GM11168 (cell line): ENCODE results near the gene PID1.

ENCODE experiments used
- in situ Hi-C: fragments of 300-500 bp; cut with MboI; formaldehyde crosslinking; loops from one replicate; pipeline ENCODE4 v1.12.0; 2022; ENCODE audit warnings: low sequenced_read_pairs; ENCODE audit not compliant: unreplicated experiment

The PID1 gene

GRCh38 chr2:229265727-229266126, 5.4 kb downstream of the PID1 start:
- in situ Hi-C loops: no loop called here

- in situ Hi-C loops: no loop called here
Observed at GRCh38 chr2:229261599-229261998, 9.5 kb downstream of the PID1 start.

GRCh38 chr2:229261076-229261475, 10.0 kb downstream of the PID1 start:
- in situ Hi-C loops: no loop called here

- in situ Hi-C loops: no loop called here
Observed at GRCh38 chr2:229257985-229258384, 13.1 kb downstream of the PID1 start.

- in situ Hi-C loops: no loop called here
Observed at GRCh38 chr2:229256376-229256775, 14.7 kb downstream of the PID1 start.

GRCh38 chr2:229254206-229254605, 16.9 kb downstream of the PID1 start:
- in situ Hi-C loops: no loop called here

GRCh38 chr2:229252996-229253395, 18.1 kb downstream of the PID1 start:
- in situ Hi-C loops: no loop called here

- in situ Hi-C loops: no loop called here
Observed at GRCh38 chr2:229252280-229252679, 18.8 kb downstream of the PID1 start.

GRCh38 chr2:229249536-229249935, 21.6 kb downstream of the PID1 start:
- in situ Hi-C loops: no loop called here

GRCh38 chr2:229246334-229246733, 24.8 kb downstream of the PID1 start:
- in situ Hi-C loops: no loop called here

GRCh38 chr2:229244975-229245374, 26.1 kb downstream of the PID1 start:
- in situ Hi-C loops: no loop called here

- in situ Hi-C loops: no loop called here
Observed at GRCh38 chr2:229243890-229244560, 27.1 kb downstream of the PID1 start.

GRCh38 chr2:229240984-229241491, 30.0 kb downstream of the PID1 start:
- in situ Hi-C loops: no loop called here

GRCh38 chr2:229239021-229239420, 32.1 kb downstream of the PID1 start:
- in situ Hi-C loops: no loop called here

- in situ Hi-C loops: no loop called here
Observed at GRCh38 chr2:229237270-229237669, 33.8 kb downstream of the PID1 start.

GRCh38 chr2:229235131-229235914, 35.8 kb downstream of the PID1 start:
- in situ Hi-C loops: no loop called here

GRCh38 chr2:229231885-229232284, 39.2 kb downstream of the PID1 start:
- in situ Hi-C loops: no loop called here

- in situ Hi-C loops: no loop called here
Observed at GRCh38 chr2:229231328-229231868, 39.7 kb downstream of the PID1 start.

- in situ Hi-C loops: no loop called here
Observed at GRCh38 chr2:229230911-229231310, 40.2 kb downstream of the PID1 start.

GRCh38 chr2:229230256-229230655, 40.8 kb downstream of the PID1 start:
- in situ Hi-C loops: no loop called here

GRCh38 chr2:229226382-229226781, 44.7 kb downstream of the PID1 start:
- in situ Hi-C loops: no loop called here
